HG03064 (cell line): ENCODE measurements around the gene NUAK1.
"Not testable (repeated sequence)": the region's sequence is repeated elsewhere in the genome, so short reads cannot be mapped to it uniquely, and the experiment has no call there.

Experiments
- ATAC-seq: cut with Tn5 transposase; IDR thresholded peaks from one replicate; pipeline ENCODE4 v1.9.1; 2021; ENCODE audit warnings: low read depth; ENCODE audit not compliant: unreplicated experiment

NUAK1 gene

DNA sequence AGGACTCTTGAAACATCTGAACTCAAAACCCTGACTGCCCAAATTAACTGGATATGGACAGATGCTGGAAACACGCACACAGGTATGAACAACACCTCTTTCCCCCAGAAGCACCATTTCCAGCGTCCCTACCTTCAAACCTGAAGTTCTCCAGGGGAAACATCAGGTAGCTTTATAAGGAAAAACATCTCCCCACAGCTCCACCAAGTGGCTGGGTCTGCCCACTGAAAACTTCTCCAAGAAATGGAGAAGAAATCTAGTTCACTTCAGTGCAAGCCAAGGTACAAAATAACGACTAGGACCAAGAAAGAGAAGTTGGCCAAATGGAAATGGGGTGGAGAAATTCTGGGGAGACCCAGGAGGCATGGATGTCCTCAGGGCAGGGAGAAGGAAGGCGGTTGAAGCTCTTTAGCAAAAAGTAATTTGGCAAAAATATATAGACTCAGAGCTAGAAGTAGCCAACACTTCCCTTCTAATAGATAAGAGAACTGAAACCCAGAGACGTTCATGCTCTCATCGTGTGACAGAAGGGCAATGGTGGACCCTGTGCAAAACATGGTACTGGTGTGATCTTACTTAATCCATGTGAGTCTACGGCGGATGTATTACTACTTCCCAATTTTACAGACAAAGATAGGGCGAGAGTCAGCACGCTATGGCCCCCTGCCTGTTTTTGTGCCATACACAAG lies 10.5 kb upstream of the NUAK1 start:
- no peak for ATAC-seq

DNA sequence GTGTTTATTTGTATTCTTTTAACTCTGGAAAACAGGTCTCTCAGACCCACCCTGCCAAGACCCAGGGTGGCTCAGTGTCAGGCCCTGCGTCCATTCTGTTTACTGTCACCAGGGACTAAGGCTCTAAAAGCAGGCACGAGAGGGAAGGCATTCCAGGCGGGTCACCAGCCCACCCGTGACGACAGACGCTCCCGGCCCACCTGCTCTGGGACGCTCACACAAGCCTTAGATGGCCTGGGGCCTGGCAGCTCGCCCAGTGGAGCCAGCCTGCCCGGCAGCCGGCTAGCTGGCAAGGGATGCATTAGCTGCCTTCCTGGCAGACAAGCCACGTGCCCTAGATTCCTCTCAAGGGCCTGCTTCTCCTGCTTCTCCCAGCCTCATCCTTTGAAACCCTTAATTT lies 9.2 kb upstream of the NUAK1 start:
- ATAC-seq: no peak

DNA sequence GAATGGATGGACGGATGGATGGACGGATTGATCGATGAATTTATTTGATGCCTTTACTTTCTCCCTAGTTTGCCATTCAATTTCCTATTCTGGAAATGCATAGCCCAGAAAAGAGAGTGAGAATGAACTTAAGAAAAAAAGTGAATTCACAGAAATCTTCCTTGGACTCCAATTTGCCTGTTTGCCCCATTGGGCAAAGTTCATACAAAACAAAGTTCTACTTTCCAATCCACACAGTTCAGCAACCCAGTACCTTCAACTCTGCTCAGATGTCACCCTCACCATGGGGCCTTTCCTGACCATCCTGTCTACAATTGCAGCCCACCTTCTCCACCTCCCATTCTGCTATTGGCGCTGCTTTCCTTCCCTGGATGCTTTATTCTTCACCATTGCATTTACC lies 8.2 kb upstream of the NUAK1 start:
- no peak for ATAC-seq

DNA sequence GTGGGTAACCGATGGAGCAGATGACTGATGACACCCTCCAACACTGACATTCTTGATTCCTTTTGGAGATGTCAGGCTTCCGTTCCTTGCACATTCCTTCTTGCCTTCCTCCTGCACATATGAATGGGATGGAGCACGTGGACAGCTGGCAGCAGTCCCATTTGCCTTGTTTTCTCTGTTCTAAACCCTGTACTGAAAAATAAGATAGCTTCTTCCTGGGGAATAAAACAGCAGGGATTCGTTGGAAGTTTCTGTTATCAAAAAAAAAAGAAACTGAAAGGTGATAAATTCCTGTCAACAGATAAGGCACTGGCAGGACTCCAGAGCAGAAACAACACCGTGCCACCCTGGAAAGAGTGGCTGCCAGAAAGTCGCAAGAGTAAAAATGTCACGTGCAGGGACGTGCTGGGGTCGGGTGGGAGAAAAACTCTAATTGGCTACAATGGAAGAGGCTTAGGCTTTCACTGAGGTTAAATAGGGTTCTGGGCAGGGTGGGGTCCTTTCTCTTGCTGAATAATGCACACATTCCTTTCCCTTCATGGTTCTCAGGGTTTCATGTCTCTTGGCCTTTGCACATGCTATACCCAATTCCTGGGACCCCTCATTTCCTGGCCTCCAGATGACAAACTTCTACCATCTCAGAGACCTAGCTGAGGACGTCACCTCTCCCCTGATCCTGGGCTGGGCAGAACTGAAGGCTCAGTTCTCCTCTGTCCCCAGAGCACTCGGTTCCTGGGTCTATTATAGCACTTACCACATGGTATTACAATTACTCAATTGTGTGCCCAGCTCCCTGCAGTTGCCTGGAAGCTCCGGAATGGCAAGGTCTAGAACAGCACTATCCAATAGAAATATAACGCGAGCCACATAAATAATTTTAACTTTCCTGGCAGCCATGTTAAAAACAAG lies 7.0 kb upstream of the NUAK1 start:
- ATAC-seq: no peak

DNA sequence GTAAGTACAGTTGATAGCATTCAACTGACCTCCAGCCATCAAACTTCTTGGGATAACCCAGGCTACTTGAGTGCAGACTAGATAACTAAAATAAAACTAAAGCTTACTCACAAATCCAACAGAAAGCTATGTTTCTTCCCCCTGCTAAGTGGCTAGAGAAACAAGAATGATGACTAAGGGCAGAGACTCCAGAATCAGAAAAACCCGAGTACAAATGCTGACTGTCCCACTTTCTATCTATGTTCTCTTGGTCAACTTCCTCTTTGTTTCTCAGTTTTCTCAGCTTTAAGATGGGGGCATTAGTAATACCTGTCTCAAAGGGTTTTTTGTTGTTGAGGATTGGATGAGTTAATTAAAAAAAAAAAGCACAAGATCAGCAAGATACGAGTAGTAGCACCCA lies 6.1 kb upstream of the NUAK1 start:
- no peak for ATAC-seq

DNA sequence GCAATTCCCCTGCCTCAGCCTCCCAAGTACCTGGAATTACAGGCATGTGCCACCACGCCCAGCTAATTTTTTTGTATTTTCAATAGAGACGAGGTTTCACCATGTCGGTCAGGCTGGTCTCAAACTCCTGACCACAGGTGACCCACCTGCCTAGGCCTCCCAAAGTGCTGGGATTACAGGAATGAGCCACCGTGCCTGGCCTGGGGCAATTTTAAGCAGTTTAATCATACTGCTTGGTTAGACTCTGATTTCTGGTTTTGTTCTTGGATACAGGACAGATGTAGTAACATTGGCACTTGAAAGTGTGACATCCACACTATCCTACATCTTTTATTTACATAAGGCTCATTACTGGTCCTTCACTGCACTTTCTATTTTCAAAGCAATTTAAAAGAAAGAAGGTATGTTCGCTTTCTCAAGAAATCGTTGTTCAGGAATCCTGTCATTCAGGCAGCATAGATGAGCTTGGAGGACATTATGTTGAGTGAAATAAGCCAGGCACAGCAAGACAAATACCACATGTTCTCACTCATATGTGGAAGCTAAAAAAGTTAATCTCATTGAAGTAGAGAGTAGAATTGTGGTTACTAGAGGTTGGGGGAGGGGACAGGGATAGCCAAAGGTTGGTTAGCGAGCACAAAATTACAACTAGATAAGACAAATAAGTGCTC lies 4.0 kb upstream of the NUAK1 start:
- ATAC-seq: no peak

DNA sequence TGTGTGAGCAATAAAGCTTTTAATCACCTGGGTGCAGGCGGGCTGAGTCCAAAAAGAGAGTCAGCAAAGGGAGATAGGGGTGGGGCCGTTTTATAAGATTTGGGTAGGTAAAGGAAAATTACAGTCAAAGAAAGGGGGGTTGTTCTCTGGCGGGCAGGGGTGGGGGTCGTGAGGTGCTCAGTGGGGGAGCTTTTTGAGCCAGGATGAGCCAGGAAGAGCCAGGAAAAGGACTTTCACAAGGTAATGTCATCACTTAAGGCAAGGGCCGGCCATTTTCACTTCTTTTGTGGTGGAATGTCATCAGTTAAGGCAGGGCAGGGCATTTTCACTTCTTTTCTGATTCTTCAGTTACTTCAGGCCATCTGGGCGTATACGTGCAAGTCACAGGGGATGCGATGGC lies 3.2 kb upstream of the NUAK1 start:
- not testable (repeated sequence) for ATAC-seq

DNA sequence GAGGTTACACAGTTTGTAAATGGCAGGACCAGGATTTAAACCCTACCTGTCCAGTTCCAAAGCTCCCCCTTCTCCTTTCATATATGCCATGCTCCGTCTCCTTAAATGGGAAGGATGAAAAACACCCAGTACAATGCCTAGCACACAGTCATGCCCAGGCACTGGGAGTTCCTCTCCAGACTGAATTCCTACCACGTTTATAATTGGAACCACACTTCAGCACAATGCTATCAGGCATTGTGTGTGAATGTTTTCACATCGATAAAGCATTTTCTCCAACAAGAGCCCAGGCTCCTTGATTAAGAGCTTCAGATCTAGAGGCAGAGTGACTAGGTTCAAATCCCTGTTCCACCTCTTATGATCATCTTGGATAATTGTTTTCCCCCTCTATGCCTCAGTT lies 2.7 kb upstream of the NUAK1 start:
- ATAC-seq: no peak

DNA sequence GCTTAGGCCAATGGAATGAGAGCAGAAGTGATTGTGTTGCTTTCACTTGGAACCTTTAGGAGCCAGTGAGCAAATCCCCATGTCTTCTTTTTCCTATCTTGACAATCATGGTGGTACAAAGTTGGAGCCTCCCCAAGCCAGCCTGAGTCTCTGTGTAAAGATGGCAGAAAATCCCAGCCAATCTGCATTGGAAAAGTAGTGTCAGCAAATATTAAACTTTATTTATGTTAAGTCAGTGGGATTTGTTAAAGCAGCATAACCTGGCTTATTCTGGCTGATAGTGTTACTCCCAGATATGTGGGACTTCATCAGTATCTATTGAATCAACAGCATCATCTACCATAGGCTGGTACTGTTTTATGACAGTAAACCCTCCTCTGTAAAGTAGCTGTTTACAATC lies 2.2 kb upstream of the NUAK1 start:
- ATAC-seq: no peak

DNA sequence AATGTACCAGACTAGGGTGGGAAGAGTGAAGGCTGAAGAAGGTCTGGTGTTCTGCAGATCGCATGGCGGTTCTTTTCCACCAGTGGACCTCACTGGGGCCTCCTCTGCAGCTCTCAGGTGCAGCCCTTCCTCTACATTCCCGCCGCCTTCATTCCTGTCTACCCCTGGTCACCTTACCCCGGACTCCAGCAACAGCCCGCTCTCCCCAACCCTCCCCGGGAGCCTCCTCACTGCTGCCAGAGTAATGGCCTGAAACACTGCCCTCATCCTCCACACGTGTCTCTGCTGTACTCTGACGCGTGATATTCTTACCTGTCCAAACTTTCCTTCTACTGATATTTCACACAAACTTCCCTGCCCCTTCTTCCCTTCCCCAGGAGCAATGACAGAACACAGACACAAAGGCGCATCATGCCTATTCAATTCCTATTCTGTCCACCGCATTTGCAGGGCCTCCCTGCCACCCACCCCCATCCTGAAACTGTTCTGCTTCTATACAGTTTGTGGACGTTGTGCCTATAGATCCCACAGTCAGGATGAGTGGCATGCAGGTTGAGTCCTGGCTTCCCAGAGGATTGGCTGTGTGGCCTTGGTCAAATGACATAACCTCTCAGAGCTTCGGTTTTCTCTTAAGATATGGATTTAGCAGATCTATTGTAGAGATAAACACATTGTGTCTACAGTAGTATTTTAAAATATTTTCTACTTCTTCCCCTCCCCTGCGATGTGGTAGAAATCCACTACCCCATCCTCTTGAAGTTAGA lies 1.7 kb upstream of the NUAK1 start:
- ATAC-seq: no peak

DNA sequence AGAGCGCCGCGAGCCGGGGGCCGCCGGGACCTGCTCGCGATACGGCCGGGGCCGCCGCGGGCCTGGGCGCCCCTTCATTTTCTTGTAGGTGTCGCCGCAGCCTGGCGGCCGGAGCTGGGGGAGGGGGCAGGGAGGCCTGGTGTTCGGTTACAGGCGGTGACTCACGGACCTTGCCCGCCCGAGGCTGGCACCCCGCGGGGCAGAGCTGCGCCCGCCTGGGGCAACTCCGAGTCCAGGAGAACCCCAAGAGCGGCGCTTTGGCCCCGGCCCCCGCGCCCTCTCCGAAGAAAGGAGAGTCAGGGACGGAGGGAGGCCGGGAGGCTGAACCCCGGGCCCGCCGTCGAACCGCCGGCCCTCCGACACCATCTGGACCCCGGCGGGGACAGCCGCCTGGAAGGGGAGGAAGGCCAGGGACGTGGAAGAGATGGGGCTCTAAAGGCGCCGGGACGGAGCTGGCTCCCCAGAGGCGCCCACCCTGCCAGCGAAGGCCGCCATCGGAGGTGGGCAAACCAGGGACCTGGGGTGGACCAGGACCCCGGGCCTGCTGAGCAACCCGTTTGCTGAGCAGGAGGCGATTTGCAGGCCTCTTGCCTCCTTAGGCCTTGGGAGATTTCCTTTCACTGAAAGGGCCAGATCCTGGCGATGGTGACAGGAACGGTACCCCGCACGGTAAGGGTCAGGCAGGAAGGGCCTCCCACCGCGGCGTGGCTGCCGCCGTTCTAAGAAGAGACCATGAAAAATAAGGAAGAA lies 843 bp upstream of the NUAK1 start:
- no peak for ATAC-seq

DNA sequence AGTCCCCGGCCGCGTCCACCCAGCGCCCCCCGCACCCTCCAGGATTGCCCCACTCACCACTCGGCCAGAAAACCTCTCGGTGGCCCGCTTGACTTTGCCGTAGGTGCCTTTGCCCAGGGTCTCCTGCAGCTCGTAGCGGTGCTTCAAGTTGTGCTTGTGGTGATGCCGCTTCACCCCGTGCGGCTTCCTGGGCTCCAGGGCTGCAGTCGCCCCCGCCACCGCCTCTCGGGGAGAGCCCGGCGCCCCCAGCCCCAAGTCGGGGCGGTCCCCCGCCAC lies 459 bp downstream of the NUAK1 start:
- ATAC-seq: no peak

DNA sequence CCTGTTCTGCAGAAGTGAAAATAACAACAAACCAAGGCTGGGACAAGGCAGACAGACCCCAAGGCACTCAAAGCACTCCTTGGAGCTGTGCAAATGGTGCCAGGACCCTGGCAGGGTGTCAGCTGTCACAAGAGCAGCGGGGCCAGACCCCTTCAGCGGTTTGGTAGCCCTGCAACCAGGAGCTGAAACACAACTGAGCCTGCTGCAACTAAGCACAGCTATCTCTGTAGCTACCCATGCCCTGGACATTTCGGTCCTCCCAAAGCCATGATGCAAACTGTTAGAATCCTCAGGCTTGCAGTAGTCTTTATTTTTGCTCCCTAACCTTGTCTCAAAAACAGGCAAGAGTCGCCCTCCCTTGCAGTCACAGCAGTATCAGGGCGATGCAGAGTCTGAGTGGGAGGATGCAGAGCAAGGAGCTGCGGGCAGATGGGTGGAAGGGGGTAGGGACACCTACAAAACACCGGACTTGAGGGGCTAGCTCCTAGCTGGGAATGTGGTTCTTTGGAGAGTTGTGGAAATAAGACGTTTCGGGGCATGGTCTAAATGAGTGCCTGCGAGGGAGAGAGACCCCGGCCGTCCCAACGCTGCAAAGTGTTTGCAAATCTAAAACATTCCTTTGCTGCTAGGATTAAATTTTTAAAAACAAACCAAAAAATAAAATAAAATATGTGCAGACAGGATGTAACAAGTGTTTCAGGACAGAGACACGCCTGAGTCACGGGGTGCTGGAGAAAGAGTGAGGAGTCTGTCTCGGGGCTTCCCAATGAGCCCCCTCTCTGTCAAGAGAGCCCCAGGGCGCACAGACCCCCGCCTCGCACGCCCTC lies 1.0 kb downstream of the NUAK1 start:
- no peak for ATAC-seq

DNA sequence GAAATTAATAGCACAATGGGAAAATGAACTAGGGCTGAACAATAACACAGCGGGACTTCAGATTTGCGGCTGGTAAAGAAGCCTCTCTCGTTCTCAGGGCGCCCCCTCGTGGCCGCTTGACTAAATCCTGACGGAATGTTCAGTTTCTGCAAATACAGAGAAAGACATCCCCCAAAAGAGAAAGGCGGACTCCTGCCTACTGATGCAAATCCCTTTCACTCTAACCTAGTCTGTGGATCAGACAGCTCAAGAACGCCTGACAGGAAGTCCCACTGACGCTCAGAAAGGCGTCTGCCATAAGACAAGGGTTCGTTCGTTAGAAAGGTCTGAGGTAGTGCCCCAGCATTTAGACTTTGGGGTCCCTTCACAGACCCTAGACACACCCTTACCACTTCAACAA lies 2.5 kb downstream of the NUAK1 start:
- ATAC-seq: no peak

DNA sequence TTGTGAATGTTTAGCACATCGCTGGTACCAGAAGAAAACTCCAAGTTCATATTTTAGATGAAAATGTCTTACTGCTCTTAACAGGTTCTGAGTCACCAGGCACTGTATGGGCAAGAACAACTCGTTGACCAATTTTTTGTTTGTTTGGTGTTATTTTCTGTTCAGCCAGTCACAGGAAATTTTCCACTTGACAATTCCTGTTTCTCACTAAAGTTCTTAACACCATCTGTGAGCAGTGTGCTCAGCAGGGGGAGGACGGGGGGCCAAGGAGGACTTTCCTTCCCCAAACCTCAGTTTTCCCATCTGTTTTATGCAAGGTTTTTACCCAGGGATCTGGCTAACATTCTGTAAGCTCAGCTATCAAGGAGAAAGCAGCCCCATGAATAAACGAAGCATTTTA lies 3.0 kb downstream of the NUAK1 start:
- no peak for ATAC-seq

DNA sequence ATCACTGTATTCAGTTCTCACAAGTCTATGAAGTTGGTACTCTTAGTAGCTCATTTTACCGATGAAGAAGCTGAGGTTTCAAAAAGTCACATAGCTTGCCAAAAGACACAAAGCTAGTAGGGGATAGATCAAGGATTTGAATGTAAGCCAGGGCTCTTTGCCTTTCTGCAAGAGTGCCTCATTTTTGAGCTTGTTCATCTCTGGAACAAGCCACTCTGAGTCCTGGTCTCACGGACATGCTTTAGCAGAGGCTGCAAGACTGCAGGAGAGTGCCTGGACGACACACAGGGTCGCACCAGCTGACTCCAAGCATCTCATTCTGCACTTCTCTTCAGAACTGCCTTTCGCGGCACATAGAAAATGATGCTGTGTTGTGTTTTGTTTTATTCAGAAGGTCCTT lies 3.7 kb downstream of the NUAK1 start:
- no peak for ATAC-seq

DNA sequence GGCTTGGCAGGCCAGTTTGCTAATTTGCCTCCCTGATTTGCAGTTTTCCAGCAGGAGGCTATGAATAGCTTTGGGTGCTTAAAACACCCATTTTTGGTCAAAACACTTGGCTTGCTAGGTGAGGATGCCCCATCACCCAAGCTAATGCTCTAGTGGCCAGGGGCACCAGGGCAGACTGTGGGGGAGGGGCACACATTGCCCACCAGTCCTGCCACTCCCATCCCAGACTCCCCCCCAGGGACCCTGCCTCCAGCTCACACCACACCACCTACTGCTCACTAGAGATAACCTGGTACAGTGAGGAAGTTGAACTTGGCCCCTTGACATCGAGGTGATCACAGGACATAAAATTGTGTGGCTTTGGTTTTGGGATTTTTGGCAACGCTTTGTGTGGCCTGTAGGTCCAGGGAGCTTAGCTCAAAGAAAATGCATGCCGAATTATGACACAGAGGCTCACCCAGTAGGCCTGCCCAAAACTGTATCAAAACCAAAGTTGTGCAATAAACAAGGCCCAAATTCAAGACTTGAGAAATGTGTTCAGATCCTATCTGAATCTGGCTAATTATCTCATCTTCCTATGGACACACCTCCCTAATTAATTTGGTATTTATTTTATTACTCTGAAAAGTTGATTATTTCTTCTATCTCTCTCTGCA lies 4.3 kb downstream of the NUAK1 start:
- no peak for ATAC-seq

DNA sequence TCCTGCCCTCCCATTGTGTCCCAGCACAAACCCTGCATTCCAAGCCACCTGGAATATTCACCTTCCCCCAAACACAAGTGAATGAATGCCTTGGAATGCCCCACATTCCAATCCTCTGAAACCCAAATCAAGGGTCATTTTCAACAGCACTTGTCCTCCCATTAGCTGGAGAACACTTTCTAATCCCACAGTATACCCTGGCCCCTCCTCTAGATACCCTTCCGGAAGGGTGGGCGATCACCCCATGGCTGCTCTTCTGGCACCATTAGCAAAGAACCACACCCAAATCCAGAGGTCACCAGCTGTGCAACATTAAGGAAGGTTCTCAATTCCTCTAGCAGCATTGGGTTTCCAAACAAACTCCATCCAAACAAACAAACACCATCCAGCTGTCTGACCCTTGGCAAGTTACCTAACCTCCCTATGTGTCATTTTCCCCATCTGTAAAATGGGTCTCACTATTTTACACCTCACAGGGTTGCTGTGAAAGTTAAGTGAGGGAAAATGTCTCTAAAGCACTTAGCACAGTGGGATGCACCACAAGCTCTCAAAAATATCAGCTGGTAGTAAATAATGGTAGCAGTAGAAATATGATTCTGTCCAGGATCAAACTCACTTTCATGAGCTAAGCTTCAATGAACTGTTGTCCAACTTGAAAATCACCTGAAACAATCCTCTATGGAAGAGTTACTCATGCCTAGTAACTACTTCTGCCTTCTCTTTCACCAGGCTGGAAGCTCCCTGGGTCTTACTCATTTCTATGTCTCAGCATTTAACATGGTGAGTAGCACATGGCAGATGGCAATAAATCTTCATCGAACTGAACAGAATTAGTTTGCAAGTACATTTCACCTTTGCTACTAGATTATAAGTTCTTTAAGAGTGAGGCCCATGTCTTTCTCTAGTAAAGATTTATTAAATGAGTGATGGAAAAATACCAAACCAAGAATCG lies 5.3 kb downstream of the NUAK1 start:
- ATAC-seq: no peak
